ENCODE measurements around the gene ARL8B.

GRCh38 chr3:5155241-5155640, 33.1 kb downstream of the ARL8B start:
- TF ChIP-seq POLR2A (IDR thresholded peaks at IDR 0.05; ENCODE audit: control extremely low read depth in 1 of 2, low read depth in 2 of 2, low read length in 2 of 2) (no peak), MAX (IDR thresholded peaks at IDR 0.05) (no peak), ZNF274 (IDR thresholded peaks at IDR 0.05; ENCODE audit: borderline replicate concordance, extremely low read depth, low read length) (no peak), EZH2 (IDR thresholded peaks at IDR 0.05; ENCODE audit: low read depth, low read length, severe bottlenecking) (no peak), FOSL1 (IDR thresholded peaks at IDR 0.05; ENCODE audit: insufficient read depth, low read depth, low read length) (no peak), MAFK (IDR thresholded peaks at IDR 0.05; ENCODE audit: low read depth, low read length) (no peak)
- TF ChIP-seq, protein P1, sequence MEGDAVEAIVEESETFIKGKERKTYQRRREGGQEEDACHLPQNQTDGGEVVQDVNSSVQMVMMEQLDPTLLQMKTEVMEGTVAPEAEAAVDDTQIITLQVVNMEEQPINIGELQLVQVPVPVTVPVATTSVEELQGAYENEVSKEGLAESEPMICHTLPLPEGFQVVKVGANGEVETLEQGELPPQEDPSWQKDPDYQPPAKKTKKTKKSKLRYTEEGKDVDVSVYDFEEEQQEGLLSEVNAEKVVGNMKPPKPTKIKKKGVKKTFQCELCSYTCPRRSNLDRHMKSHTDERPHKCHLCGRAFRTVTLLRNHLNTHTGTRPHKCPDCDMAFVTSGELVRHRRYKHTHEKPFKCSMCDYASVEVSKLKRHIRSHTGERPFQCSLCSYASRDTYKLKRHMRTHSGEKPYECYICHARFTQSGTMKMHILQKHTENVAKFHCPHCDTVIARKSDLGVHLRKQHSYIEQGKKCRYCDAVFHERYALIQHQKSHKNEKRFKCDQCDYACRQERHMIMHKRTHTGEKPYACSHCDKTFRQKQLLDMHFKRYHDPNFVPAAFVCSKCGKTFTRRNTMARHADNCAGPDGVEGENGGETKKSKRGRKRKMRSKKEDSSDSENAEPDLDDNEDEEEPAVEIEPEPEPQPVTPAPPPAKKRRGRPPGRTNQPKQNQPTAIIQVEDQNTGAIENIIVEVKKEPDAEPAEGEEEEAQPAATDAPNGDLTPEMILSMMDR (IDR thresholded peaks at IDR 0.05; ENCODE audit: control extremely low read depth in 1 of 3, insufficient read depth in 1 of 3, low read depth in 1 of 3, low read length in 3 of 3) = no peak

Measured in H1 (cell line).